Measurements from ENCODE around the gene LAMTOR2. TPM values are rescaled to one million over a fixed set of nuclear protein-coding genes. Genes with fewer than 3 reads are reported as not detected.

Gene LAMTOR2
- total and polyA plus RNA-seq, 9 of the 15 experiments (the other 6 are each of a cell fraction or from before 2014, with no cell fraction given): 39.0 to 161 (median 74.6) TPM

- no peak for DNase-seq (ENCODE audit: extremely low read depth in 1 of 4, low spot score in 3 of 4)
- intact Hi-C loops (cut with micrococcal nuclease): loop anchor here (5.0 kb wide), 3 partner anchors 42 to 332 kb away; no protein-coding TSS in a partner anchor
- 46% methylated on average over 3 of the region's 3 CpGs for WGBS (ENCODE audit: insufficient coverage, low coverage, missing lambda C conversion rate)
- Histone ChIP-seq H2AFZ (ENCODE audit: low read depth, low read length) (no peak overlapping the region), H3K9ac (ENCODE audit: insufficient read depth in 1 of 2, low read depth in 2 of 2, low read length in 2 of 2) (peak overlapping the region in 1 of 2 experiments; percentile 62; a peak in 2 of 4 replicates), H3K4me2 (ENCODE audit: insufficient read depth, low read length) (no peak overlapping the region), H3K36me3 (ENCODE audit: control insufficient read depth, insufficient read depth, low read length) (0 out of 3 replicates have a peak, but pooled peaks cover 3% of the 10 kb centered on the region), H3K79me2 (ENCODE audit: control insufficient read depth, insufficient read depth, low read length) (no peaks in the 10 kb centered on the region), H3K9me3 (replicated peaks; ENCODE audit: control insufficient read depth, insufficient read depth, low read depth, low read length) (no peaks in the 10 kb centered on the region), H4K20me1 (replicated peaks; ENCODE audit: control insufficient read depth, insufficient read depth, low read length) (no peaks in the 10 kb centered on the region), H3K4me1 (replicated peaks in 1 of 2; ENCODE audit: control insufficient read depth in 2 of 2, insufficient read depth in 2 of 2, low read length in 2 of 2) (peaks cover 0 to 7% of the 10 kb centered on the region in 2 experiments; a peak in 3 of 5 replicates), H3K27me3 (ENCODE audit: control insufficient read depth in 2 of 2, insufficient read depth in 2 of 2, low read length in 2 of 2) (no peaks in the 10 kb centered on the region), H3K4me3 (no peak overlapping the region), H3K27ac (ENCODE audit: extremely low read depth, low read depth, low read length) (no peak overlapping the region), H3K9me1 (ENCODE audit: control insufficient read depth, insufficient read depth, low read length) (no peaks in the 10 kb centered on the region)
- no TSS peak for BruUV-seq (replicated peaks)
- no peak for ATAC-seq
- in situ Hi-C loops (cut with MboI): loop anchor here (5.0 kb wide), 1 partner anchor 137 kb away; the partner anchor contains the start of gene KHDC4
- ChIA-PET POLR2A (interaction anchor here (0.6 to 0.7 kb wide), 2 partner anchors 9 to 13 kb away, joined by 3 to 4 read pairs; no protein-coding TSS in a partner anchor), CTCF (ENCODE audit: low intra/inter-chr PET ratio) (no interaction called here)
- no peak for FAIRE-seq
- TF ChIP-seq ATF7 (IDR thresholded peaks at IDR 0.05) (no peak), ETV5 (CRISPR knock-in tag; IDR thresholded peaks at IDR 0.05; ENCODE audit: low read depth) (no peak), PHF20 (IDR thresholded peaks at IDR 0.05; ENCODE audit: partially characterized antibody) (no peak), EWSR1 (IDR thresholded peaks at IDR 0.05; ENCODE audit: borderline replicate concordance, low read depth, partially characterized antibody) (no peak), MYNN (IDR thresholded peaks at IDR 0.05) (no peak), MYNN (CRISPR knock-in tag; IDR thresholded peaks at IDR 0.05) (no peak), CBX3 (IDR thresholded peaks at IDR 0.05; ENCODE audit: borderline replicate concordance in 1 of 2, low read length in 2 of 2) (no peak), RUNX1 (IDR thresholded peaks at IDR 0.05; ENCODE audit: low read depth) (no peak), ZNF586 (CRISPR knock-in tag; conservative IDR thresholded peaks at IDR 0.05) (no peak), BRF1 (IDR thresholded peaks at IDR 0.05; ENCODE audit: borderline replicate concordance, extremely low read depth, insufficient read length) (no peak), MYBL2 (IDR thresholded peaks at IDR 0.05; ENCODE audit: low read depth) (no peak), MYBL2 (CRISPR knock-in tag; IDR thresholded peaks at IDR 0.05; ENCODE audit: borderline replicate concordance) (no peak), NONO (IDR thresholded peaks at IDR 0.05; ENCODE audit: low read depth in 2 of 2, low read length in 1 of 2) (no peak), SMARCE1 (IDR thresholded peaks at IDR 0.05) (no peak)
- TF ChIP-seq, protein P1, sequence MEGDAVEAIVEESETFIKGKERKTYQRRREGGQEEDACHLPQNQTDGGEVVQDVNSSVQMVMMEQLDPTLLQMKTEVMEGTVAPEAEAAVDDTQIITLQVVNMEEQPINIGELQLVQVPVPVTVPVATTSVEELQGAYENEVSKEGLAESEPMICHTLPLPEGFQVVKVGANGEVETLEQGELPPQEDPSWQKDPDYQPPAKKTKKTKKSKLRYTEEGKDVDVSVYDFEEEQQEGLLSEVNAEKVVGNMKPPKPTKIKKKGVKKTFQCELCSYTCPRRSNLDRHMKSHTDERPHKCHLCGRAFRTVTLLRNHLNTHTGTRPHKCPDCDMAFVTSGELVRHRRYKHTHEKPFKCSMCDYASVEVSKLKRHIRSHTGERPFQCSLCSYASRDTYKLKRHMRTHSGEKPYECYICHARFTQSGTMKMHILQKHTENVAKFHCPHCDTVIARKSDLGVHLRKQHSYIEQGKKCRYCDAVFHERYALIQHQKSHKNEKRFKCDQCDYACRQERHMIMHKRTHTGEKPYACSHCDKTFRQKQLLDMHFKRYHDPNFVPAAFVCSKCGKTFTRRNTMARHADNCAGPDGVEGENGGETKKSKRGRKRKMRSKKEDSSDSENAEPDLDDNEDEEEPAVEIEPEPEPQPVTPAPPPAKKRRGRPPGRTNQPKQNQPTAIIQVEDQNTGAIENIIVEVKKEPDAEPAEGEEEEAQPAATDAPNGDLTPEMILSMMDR (IDR thresholded peaks at IDR 0.05 in 2 of 3, conservative IDR thresholded peaks at IDR 0.05 in 1 of 3; ENCODE audit: insufficient read depth in 2 of 3, low read depth in 1 of 3, low read length in 3 of 3): no peak
- TF ChIP-seq, protein P2, sequence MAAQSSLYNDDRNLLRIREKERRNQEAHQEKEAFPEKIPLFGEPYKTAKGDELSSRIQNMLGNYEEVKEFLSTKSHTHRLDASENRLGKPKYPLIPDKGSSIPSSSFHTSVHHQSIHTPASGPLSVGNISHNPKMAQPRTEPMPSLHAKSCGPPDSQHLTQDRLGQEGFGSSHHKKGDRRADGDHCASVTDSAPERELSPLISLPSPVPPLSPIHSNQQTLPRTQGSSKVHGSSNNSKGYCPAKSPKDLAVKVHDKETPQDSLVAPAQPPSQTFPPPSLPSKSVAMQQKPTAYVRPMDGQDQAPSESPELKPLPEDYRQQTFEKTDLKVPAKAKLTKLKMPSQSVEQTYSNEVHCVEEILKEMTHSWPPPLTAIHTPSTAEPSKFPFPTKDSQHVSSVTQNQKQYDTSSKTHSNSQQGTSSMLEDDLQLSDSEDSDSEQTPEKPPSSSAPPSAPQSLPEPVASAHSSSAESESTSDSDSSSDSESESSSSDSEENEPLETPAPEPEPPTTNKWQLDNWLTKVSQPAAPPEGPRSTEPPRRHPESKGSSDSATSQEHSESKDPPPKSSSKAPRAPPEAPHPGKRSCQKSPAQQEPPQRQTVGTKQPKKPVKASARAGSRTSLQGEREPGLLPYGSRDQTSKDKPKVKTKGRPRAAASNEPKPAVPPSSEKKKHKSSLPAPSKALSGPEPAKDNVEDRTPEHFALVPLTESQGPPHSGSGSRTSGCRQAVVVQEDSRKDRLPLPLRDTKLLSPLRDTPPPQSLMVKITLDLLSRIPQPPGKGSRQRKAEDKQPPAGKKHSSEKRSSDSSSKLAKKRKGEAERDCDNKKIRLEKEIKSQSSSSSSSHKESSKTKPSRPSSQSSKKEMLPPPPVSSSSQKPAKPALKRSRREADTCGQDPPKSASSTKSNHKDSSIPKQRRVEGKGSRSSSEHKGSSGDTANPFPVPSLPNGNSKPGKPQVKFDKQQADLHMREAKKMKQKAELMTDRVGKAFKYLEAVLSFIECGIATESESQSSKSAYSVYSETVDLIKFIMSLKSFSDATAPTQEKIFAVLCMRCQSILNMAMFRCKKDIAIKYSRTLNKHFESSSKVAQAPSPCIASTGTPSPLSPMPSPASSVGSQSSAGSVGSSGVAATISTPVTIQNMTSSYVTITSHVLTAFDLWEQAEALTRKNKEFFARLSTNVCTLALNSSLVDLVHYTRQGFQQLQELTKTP (IDR thresholded peaks at IDR 0.05; ENCODE audit: low read depth in 1 of 2, partially characterized antibody in 2 of 2): no peak
These were observed 15.2 kb downstream of the LAMTOR2 start for GRCh38 chr1:156069490-156070455.
